OCI-LY7 (cell line): ENCODE data around the gene CDH23. TPM values are rescaled to one million over a fixed set of nuclear protein-coding genes. Genes with fewer than 3 reads are reported as not detected.

Source experiments
- BruUV-seq: library from RNA; stranded (reverse); fragments of 400-500 nt; replicated peaks from 2 replicates; lab custom pipeline; 2021; lab: Mats Ljungman, UMichigan
- CTCF ChIA-PET: fragments of 300-600 bp; sonication (Branson Sonifier 250); formaldehyde crosslinking; loops from one replicate; lab custom pipeline; 2022; ENCODE audit warnings: antibody characterized with exemption; ENCODE audit not compliant: unreplicated experiment; lab: Charles Lee
- POLR2A ChIA-PET: fragments of 300-600 bp; sonication (Branson Sonifier 250); formaldehyde crosslinking; loops from one replicate; lab custom pipeline; 2022; ENCODE audit warnings: antibody characterized with exemption; lab: Charles Lee
- DNase-seq: peaks from one replicate; pipeline ENCODE4 v3.0.0-alpha.2; 2015; ENCODE audit warnings: low spot score
- H2AFZ ChIP-seq: fragments of 200-600 bp; sonication (generic), shearing (Covaris generic); 2 replicates; pipeline ENCODE4 v1.6.1; 2014; ENCODE audit warnings: mild to moderate bottlenecking, antibody characterized with exemption, low read length, moderate library complexity
- H3K27ac ChIP-seq: fragments of 200-600 bp; sonication (generic); 2 replicates; pipeline ENCODE4 v1.5.1; 2014; ENCODE audit warnings: mixed run types, low read depth, mild to moderate bottlenecking, moderate library complexity, low read length, inconsistent platforms; ENCODE audit not compliant: poor library complexity, severe bottlenecking
- H3K36me3 ChIP-seq: fragments of 200-600 bp; sonication (generic); 2 replicates; pipeline ENCODE4 v1.6.1; 2014; ENCODE audit warnings: mild to moderate bottlenecking, antibody characterized with exemption, low read length, moderate library complexity, mixed read lengths; ENCODE audit not compliant: insufficient read depth
- H3K4me1 ChIP-seq: fragments of 200-600 bp; sonication (generic); 2 replicates; pipeline ENCODE4 v1.5.1; 2014; ENCODE audit warnings: mild to moderate bottlenecking, low read length; ENCODE audit not compliant: insufficient read depth, poor library complexity, severe bottlenecking
- H3K4me2 ChIP-seq: fragments of 200-600 bp; sonication (generic); 2 replicates; pipeline ENCODE4 v1.6.1; 2014; ENCODE audit warnings: mild to moderate bottlenecking, low read length
- H3K4me3 ChIP-seq: fragments of 200-600 bp; sonication (generic); 2 replicates; pipeline ENCODE4 v1.5.1; 2014; ENCODE audit warnings: mild to moderate bottlenecking, low read depth, low read length; ENCODE audit not compliant: poor library complexity, severe bottlenecking
- H3K79me2 ChIP-seq: fragments of 200-600 bp; sonication (generic); 2 replicates; pipeline ENCODE4 v1.6.1; 2016; ENCODE audit warnings: low read depth, mild to moderate bottlenecking, low read length, moderate library complexity, mixed read lengths; ENCODE audit not compliant: insufficient read depth
- H3K9me2 ChIP-seq: fragments of 200-600 bp; sonication (generic); 2 replicates; pipeline ENCODE4 v1.6.1; 2016; ENCODE audit warnings: mild to moderate bottlenecking, low read length, mixed read lengths; ENCODE audit not compliant: insufficient read depth
- H3K9me3 ChIP-seq: fragments of 200-600 bp; sonication (generic); 2 replicates; pipeline ENCODE4 v1.6.1; 2014; ENCODE audit warnings: mild to moderate bottlenecking, mixed run types, low read length, mixed read lengths
- H4K20me1 ChIP-seq: fragments of 200-600 bp; sonication (generic); 2 replicates; pipeline ENCODE4 v1.6.1; 2014; ENCODE audit warnings: mild to moderate bottlenecking, antibody characterized with exemption, low read length, moderate library complexity, mixed read lengths; ENCODE audit not compliant: insufficient read depth
- CTCF ChIP-seq: fragments of 200-600 bp; sonication (generic); conservative IDR thresholded peaks from 2 replicates; pipeline ENCODE4 v1.5.1; 2014; ENCODE audit warnings: mild to moderate bottlenecking, antibody characterized with exemption, low read length, moderate library complexity, mixed read lengths
- EZH2phosphoT487 ChIP-seq: fragments of 200-600 bp; sonication (generic); IDR thresholded peaks from 2 replicates; pipeline ENCODE4 v1.6.1; 2018; ENCODE audit warnings: low read depth, borderline replicate concordance, mild to moderate bottlenecking, mixed run types, antibody characterized with exemption, low read length, moderate library complexity, mixed read lengths
- intact Hi-C: fragments of 100-400 bp; cut with micrococcal nuclease; formaldehyde crosslinking; loops from one replicate; pipeline ENCODE4 v1.10.0; 2022; ENCODE audit not compliant: unreplicated experiment
- total RNA-seq, 2 experiments: library from RNA; depleted of rRNA in 1 of 2; stranded (reverse); fragments of >200 nt in 1 of 2; shearing (Covaris generic) in 1 of 2; gene quantifications; 2 replicates each; pipeline ENCODE4 v1.2.3, GENCODE V29; 2014 to 2022

The CDH23 gene
- total RNA-seq, 2 experiments from 2014 or later: 0.92 to 9.9 TPM

DNA sequence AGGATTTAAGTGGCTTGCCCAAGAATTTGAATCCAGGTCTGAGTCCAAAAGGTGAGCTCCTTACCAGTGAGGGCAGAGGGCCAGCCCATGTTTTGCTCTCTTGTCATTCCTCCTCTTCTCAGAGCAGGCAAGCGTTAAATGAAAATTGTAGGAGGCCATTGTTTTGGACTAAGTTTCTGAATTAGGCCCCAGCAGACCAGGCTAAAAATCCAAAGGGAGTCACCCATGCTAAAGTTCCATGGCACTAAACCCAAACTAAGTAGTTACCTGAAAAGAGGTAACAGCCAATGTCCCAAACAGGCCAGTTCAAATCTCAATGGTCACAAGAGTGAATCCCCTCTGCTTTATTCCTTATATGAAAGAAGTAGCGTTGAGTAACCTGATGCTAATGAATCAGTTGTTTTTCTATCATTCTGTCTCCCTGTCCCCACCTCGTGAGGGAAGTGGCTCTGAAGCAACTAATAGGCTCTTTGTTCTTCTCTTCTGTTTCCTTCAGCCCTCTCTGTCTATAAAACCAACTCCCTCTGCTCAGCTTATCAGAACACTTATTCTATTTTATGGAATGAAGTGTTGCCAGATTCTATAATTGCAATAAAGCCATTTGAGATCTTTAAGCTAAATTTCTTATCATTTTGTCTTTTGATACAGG is 17.5 kb upstream of the CDH23 start:
- DNase-seq: no peak
- Histone ChIP-seq H3K4me2 (peak overlapping the region; percentile 88), H3K79me2 (no peaks in the 10 kb centered on the region), H3K27ac (peak overlapping the region; percentile 38), H3K4me1 (peaks cover 38% of the 10 kb centered on the region), H4K20me1 (no peaks in the 10 kb centered on the region), H3K9me3 (no peaks in the 10 kb centered on the region), H3K36me3 (no peaks in the 10 kb centered on the region), H2AFZ (no peak overlapping the region; the same call in 1 of the 2 replicates), H3K4me3 (peak overlapping the region; percentile 35), H3K9me2 (no peaks in the 10 kb centered on the region)
- intact Hi-C loops: no loop called here
- no TSS peak for BruUV-seq
- CTCF ChIA-PET: interaction anchor here (0.5 to 1.0 kb wide), 2 partner anchors 62 to 83 kb away, joined by 3 to 6 read pairs; no protein-coding TSS in a partner anchor
- TF ChIP-seq CTCF (no peak), EZH2phosphoT487 (no peak)
- POLR2A ChIA-PET: interaction anchor here (0.5 to 1.4 kb wide), 4 partner anchors 39 to 261 kb away, joined by 3 to 5 read pairs (median 4); no protein-coding TSS in a partner anchor

DNA sequence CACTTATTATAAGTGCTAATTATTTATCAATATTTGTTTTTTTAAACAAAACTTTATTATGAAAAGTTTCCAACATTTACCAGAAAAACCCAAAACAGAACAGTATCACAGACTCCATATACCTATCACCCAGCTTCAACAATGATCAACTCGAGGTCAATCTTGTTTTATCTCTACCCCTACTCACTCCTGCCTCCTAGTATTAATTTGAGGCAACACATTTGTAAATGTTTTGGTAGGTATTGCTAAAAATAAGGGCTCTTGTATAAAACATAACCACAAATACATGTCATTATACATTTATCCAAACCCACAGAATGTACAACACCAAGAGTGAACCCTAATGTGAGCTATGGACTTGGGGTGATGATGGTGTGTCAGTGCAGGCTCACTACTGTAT is 15.9 kb upstream of the CDH23 start:
- Histone ChIP-seq H3K4me1 (peaks cover 32% of the 10 kb centered on the region), H3K79me2 (no peaks in the 10 kb centered on the region), H3K36me3 (no peaks in the 10 kb centered on the region), H3K4me2 (no peak overlapping the region), H3K4me3 (no peak overlapping the region), H3K9me3 (no peaks in the 10 kb centered on the region), H3K27ac (no peak overlapping the region), H4K20me1 (no peaks in the 10 kb centered on the region), H3K9me2 (no peaks in the 10 kb centered on the region), H2AFZ (no peak overlapping the region)
- no peak for DNase-seq
- TF ChIP-seq CTCF (peak; percentile 32; the same call in 1 of the 2 replicates), EZH2phosphoT487 (no peak)
- CTCF ChIA-PET: no interaction called here
- intact Hi-C loops: loop anchor here (5.0 to 10.0 kb wide), 2 partner anchors 226 to 424 kb away; no protein-coding TSS in a partner anchor
- no TSS peak for BruUV-seq
- POLR2A ChIA-PET: no interaction called here

- ChIA-PET CTCF (no interaction called here), POLR2A (no interaction called here)
- Histone ChIP-seq H3K4me3 (no peak overlapping the region), H3K79me2 (no peaks in the 10 kb centered on the region), H3K36me3 (no peaks in the 10 kb centered on the region), H3K4me1 (peaks cover 24% of the 10 kb centered on the region), H3K9me3 (no peaks in the 10 kb centered on the region), H4K20me1 (no peaks in the 10 kb centered on the region), H2AFZ (no peak overlapping the region), H3K27ac (no peak overlapping the region), H3K9me2 (no peaks in the 10 kb centered on the region), H3K4me2 (no peak overlapping the region)
- BruUV-seq: no TSS peak
- TF ChIP-seq EZH2phosphoT487: no peak
- TF ChIP-seq CTCF: no peak
- intact Hi-C loops: loop anchor here (5.0 to 10.0 kb wide), 2 partner anchors 226 to 423 kb away; no protein-coding TSS in a partner anchor
- DNase-seq: no peak
Observed at GRCh38 chr10:71381611-71382010, 15.1 kb upstream of the CDH23 start.
